Body of pancreas (tissue), 4 donors: ENCODE measurements around the gene HNRNPL. TPM values are rescaled to one million over a fixed set of nuclear protein-coding genes. Genes with fewer than 3 reads are reported as not detected.

Source experiments
- ATAC-seq: fragments of 150-250 bp; one replicate; pipeline ENCODE4 v1.9.1; 2016
- DNase-seq, 4 donors: peaks; one replicate each; pipeline ENCODE4 v3.0.0-alpha.2; 2019
- H3K27ac ChIP-seq, 4 donors: fragments of 200-600 bp; sonication (generic); 1 replicate in 3 of 4; 2 replicates in 1 of 4; pipeline versions ENCODE4 v1.5.1 to v1.6.1; 2016 to 2019; ENCODE audit warnings: mild to moderate bottlenecking in 1 of 4, mixed read lengths in 1 of 4, moderate library complexity in 1 of 4
- H3K27me3 ChIP-seq, 2 donors: fragments of 200-600 bp; sonication (generic); one replicate each; pipeline ENCODE4 v1.6.0; 2016; ENCODE audit warnings: mild to moderate bottlenecking in 1 of 2
- H3K36me3 ChIP-seq, 2 donors: fragments of 200-600 bp; sonication (generic); replicated peaks in 1 of 2; 2 replicates each; pipeline ENCODE4 v1.5.1; 2016; ENCODE audit warnings: low read depth in 2 of 2; ENCODE audit not compliant: insufficient read depth in 1 of 2
- H3K4me1 ChIP-seq: fragments of 200-600 bp; sonication (generic); one replicate; pipeline ENCODE4 v1.6.0; 2016
- H3K4me3 ChIP-seq, 2 donors: fragments of 200-600 bp; sonication (generic); 1 replicate in 1 of 2; 2 replicates in 1 of 2; pipeline ENCODE4 v1.5.1; 2016 to 2019
- H3K9me3 ChIP-seq, 3 donors: fragments of 200-600 bp; sonication (generic); 1 replicate in 2 of 3; 2 replicates in 1 of 3; pipeline ENCODE4 v1.5.1; 2016
- POLR2A ChIP-seq, 3 donors: fragments of 450-650 bp; IDR thresholded peaks; one replicate each; pipeline ENCODE4 v1.6.1; 2016; ENCODE audit warnings: antibody characterized with exemption in 3 of 3, mild to moderate bottlenecking in 2 of 3
- WGBS, 2 donors: methylation state at CpG; one replicate each; pipeline ENCODE4 v1.1.5; 2017; 5-methylcytosine and 5-hydroxymethylcytosine counted together
- intact Hi-C: fragments of 100-400 bp; cut with DNase I; formaldehyde crosslinking; loops from one replicate; pipeline ENCODE4 v1.15.1; 2023
- small RNA-seq: library from RNA; depleted of rRNA; stranded (forward); fragments of <200 nt; gene quantifications from one replicate; pipeline ENCODE3, GENCODE V24; 2016
- total RNA-seq, 2 donors: library from RNA; depleted of rRNA; stranded (reverse); fragments of >200 nt; gene quantifications; one replicate each; pipeline ENCODE4 v1.1.0, GENCODE V29; 2016
- TF ChIP-seq, protein P1 (sequence below), 7 experiments: fragments of 450-650 bp in 4 of 7; fragments of 200-600 bp in 3 of 7; sonication (generic) in 3 of 7; IDR thresholded peaks; one replicate each; pipeline ENCODE4 v1.5.1; 2016 to 2019; ENCODE audit warnings: antibody characterized with exemption in 7 of 7

HNRNPL gene
- total RNA-seq, 2 donors from 2014 or later, result 80.4 to 139 TPM

DNA sequence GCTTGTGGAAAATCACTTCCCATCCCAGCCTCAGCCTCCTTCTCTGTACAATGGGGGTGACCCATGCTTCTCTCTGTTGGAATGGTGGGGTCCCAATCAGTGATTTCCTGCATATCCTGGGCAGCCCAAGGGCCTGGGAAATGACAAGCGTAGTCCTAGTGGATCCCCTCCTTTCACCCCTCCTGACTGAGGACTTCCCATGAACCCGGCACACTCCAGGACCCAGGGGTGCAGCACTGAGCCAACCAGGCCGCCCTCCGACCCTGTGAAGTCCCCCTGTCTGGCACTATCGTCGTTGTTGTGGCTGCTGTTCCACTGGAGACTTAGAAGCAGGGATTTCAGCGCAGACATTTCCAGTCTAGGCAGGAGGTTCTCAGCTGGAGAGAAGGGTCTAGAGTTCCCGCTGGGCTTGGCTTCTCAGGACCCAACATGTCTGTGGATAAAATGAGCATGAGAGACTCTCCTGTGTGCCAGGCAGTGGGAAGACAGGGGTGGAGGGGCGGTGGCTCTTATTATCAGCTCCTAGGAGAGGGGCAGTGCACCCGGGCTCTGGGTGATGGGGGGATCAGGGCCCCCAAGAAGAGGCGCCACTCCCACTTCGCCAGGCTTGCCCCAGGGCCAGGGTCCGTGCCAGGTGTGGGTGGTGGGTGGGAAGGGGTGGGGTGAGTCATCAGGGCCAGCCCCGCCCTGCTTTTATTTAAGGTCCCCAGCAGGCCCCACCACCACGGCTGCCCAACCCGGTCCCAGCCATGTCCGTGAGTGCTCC is 61.1 kb downstream of the HNRNPL start, which contains the start of gene LGALS7B:
Gene LGALS7B (plus strand): TSS at position 723 of the 766 bp plus-strand sequence. CDS start 27 bp downstream, at position 750.
- H3K27ac ChIP-seq, result no peak within 1 kb of the TSS
- DNase-seq (no peak), ATAC-seq (no peak)
- H3K4me3 ChIP-seq, result no peak within 1 kb of the TSS
- 75 to 81% methylated on average over 7 to 10 of the region's 17 CpGs for WGBS, 2 donors
- H3K27me3 ChIP-seq, result no peaks in the 10 kb centered on the region
- intact Hi-C loops, result no loop called here
- H3K4me1 ChIP-seq, result peaks cover 7% of the 10 kb centered on the region
- no peaks in the 10 kb centered on the region for H3K36me3 ChIP-seq
- no peak for TF ChIP-seq POLR2A (IDR thresholded peaks at IDR 0.05)
- TF ChIP-seq, protein P1, sequence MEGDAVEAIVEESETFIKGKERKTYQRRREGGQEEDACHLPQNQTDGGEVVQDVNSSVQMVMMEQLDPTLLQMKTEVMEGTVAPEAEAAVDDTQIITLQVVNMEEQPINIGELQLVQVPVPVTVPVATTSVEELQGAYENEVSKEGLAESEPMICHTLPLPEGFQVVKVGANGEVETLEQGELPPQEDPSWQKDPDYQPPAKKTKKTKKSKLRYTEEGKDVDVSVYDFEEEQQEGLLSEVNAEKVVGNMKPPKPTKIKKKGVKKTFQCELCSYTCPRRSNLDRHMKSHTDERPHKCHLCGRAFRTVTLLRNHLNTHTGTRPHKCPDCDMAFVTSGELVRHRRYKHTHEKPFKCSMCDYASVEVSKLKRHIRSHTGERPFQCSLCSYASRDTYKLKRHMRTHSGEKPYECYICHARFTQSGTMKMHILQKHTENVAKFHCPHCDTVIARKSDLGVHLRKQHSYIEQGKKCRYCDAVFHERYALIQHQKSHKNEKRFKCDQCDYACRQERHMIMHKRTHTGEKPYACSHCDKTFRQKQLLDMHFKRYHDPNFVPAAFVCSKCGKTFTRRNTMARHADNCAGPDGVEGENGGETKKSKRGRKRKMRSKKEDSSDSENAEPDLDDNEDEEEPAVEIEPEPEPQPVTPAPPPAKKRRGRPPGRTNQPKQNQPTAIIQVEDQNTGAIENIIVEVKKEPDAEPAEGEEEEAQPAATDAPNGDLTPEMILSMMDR (IDR thresholded peaks at IDR 0.05), result no peak
- no peaks in the 10 kb centered on the region for H3K9me3 ChIP-seq

DNA sequence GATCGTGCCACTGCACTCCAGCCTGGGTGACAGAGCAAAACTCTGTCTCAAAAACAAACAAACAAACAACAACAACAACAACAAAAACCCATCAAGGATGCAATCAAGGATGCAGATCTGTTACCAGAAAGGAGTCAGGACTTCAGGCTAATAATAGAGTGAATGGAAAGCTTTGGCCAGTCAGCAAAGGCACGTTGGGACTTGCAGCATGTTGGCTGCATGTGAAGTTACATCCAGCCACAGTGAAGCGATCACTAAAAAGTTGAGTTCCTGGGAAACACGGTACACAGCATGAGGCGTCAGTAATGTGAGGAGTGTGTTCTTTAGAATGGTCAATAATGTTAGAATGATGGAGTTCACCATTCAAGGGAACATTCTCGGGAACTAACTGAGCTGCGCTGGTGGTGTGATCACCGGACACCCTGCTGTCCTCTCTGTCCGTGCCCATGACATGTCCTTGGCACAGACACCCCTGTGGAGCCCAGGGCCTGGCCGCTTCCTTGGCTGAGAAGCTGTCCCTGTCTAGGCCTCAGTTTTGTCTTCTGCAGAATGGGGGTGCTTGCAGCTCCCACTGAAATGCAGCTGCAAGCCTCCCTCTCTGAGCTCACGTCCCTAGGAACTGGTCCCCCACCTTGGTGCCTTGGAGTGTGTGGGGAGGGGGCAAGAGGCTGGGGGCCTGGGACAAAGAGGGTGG is 63.1 kb downstream of the HNRNPL start:
- no peak overlapping the region for H3K27ac ChIP-seq

More for the DNA sequence above, 63.1 kb downstream of the HNRNPL start:
- H3K36me3 ChIP-seq, result no peaks in the 10 kb centered on the region
- DNase-seq (no peak), ATAC-seq (no peak)
- no peak overlapping the region for H3K4me3 ChIP-seq
- intact Hi-C loops, result no loop called here
- no peaks in the 10 kb centered on the region for H3K9me3 ChIP-seq
- H3K4me1 ChIP-seq, result peaks cover 7% of the 10 kb centered on the region
- WGBS, 2 donors, result 77 to 85% methylated on average over 9 to 11 of the region's 11 CpGs
- TF ChIP-seq POLR2A (IDR thresholded peaks at IDR 0.05), result no peak
- TF ChIP-seq, protein P1 (IDR thresholded peaks at IDR 0.05), result no peak
- H3K27me3 ChIP-seq, result no peaks in the 10 kb centered on the region

Small RNA genes lying within 50 kb of the gene (small RNA-seq; reads per million reads assigned to genes)
- gene RNU6-140P, result not detected

Other genes with a start within 250 kb of the HNRNPL start
- 1 to 10 TPM; 2.0 to 2.9 TPM for gene MAP4K1, start 232.0 kb downstream of the HNRNPL start, total RNA-seq
- 100 to 1,000 TPM; 108 to 169 TPM for gene EIF3K, start 230.8 kb downstream of the HNRNPL start, total RNA-seq
- 100 to 1,000 TPM; 143 to 148 TPM for gene ACTN4, start 202.3 kb downstream of the HNRNPL start, total RNA-seq
- 10 to 100 TPM in 1 of 2 donors, 1 to 10 TPM in 1; 9.9 to 11.4 TPM for gene CAPN12, start 105.5 kb downstream of the HNRNPL start, total RNA-seq
- not detected for gene LGALS7, start 76.5 kb downstream of the HNRNPL start, total RNA-seq
- not detected for gene LGALS7B, start 60.8 kb downstream of the HNRNPL start, total RNA-seq
- gene LGALS4, start 37.0 kb downstream of the HNRNPL start, total RNA-seq, result 100 to 1,000 TPM in 1 of 2 donors, 10 to 100 TPM in 1; 54.1 to 153 TPM
- gene ECH1, start 18.2 kb downstream of the HNRNPL start, total RNA-seq, result 10 to 100 TPM; 87.4 to 93.3 TPM
- 10 to 100 TPM in 1 of 2 donors, 1 to 10 TPM in 1; 6.9 to 13.7 TPM for gene RINL, start 28.3 kb upstream of the HNRNPL start, total RNA-seq
- 10 to 100 TPM; 33.2 to 39.6 TPM for gene SIRT2, start 49.6 kb upstream of the HNRNPL start, total RNA-seq
- gene NFKBIB, start 50.0 kb upstream of the HNRNPL start, total RNA-seq, result 10 to 100 TPM in 1 of 2 donors, 1 to 10 TPM in 1; 7.8 to 28.3 TPM
- not detected for gene CCER2, start 62.2 kb upstream of the HNRNPL start, total RNA-seq
- 10 to 100 TPM; 25.2 to 34.6 TPM for gene SARS2, start 80.8 kb upstream of the HNRNPL start, total RNA-seq
- gene MRPS12, start 81.0 kb upstream of the HNRNPL start, total RNA-seq, result 10 to 100 TPM; 16.6 to 16.8 TPM
- gene FBXO17, start 125.8 kb upstream of the HNRNPL start, total RNA-seq, result 10 to 100 TPM; 18.8 to 25.2 TPM
- gene FBXO27, start 182.6 kb upstream of the HNRNPL start, total RNA-seq, result 1 to 10 TPM in 1 of 2 donors, under 1 TPM in 1; 0.52 to 4.3 TPM
- not detected for gene ACP7, start 234.4 kb upstream of the HNRNPL start, total RNA-seq